HepG2 (cell line): ENCODE results near the gene CSDE1. TPM values are rescaled to one million over a fixed set of nuclear protein-coding genes. Genes with fewer than 3 reads are reported as not detected.

Source experiments
- ATAC-seq: fragments of 200-7000 bp; cut with Tn5 transposase; 3 replicates; pipeline ENCODE4 v1.9.1; 2020; ENCODE audit warnings: mild to moderate bottlenecking, moderate library complexity
- BruUV-seq: library from RNA; stranded (reverse); fragments of 400-500 nt; replicated peaks from 2 replicates; lab custom pipeline; 2021; lab: Mats Ljungman, UMichigan
- CTCF ChIA-PET: fragments of 300-600 bp; formaldehyde crosslinking; extraction: SDS; loops from one replicate; lab custom pipeline; 2021; ENCODE audit warnings: low total read pairs, inconsistent platforms, low intra/inter-chr PET ratio; lab: Yijun Ruan, JAX
- POLR2A ChIA-PET: fragments of 350-600 bp; sonication (Branson Sonifier 250); formaldehyde crosslinking; loops from one replicate; lab custom pipeline; 2020; ENCODE audit warnings: antibody characterized with exemption, inconsistent platforms; lab: Yijun Ruan, JAX
- DNase-seq: peaks from one replicate; pipeline ENCODE4 v3.0.0-alpha.2; 2015; ENCODE audit warnings: low spot score
- FAIRE-seq: peaks from 3 replicates; lab custom pipeline; 2011; peaks lifted over from hg19 to GRCh38; lab: Jason Lieb, UNC
- H2AFZ ChIP-seq: one replicate; pipeline ENCODE4 v1.6.1; 2011; ENCODE audit warnings: low read length, inconsistent platforms
- H3K27ac ChIP-seq: fragments of 300-600 bp; 3 replicates; pipeline ENCODE4 v1.8.0; 2011; ENCODE audit warnings: mixed run types, mild to moderate bottlenecking, mixed read lengths, low read length, inconsistent platforms; ENCODE audit not compliant: insufficient read depth; ENCODE audit errors: extremely low read length
- H3K27me3 ChIP-seq, 2 experiments: fragments of 200-600 bp in 1 of 2; 2 replicates in 1 of 2; 3 replicates in 1 of 2; pipeline versions ENCODE4 v1.6.0 to v1.8.0; 2011; ENCODE audit warnings: low read length in 2 of 2, mild to moderate bottlenecking in 2 of 2, moderate library complexity in 2 of 2, inconsistent platforms in 1 of 2; ENCODE audit not compliant: insufficient read depth in 2 of 2, control insufficient read depth in 1 of 2
- H3K36me3 ChIP-seq, 2 experiments: fragments of 200-600 bp in 1 of 2; replicated peaks in 1 of 2; 2 replicates in 1 of 2; 3 replicates in 1 of 2; pipeline versions ENCODE4 v1.5.1 to v1.8.0; 2011; ENCODE audit warnings: low read length in 2 of 2, inconsistent platforms in 1 of 2; ENCODE audit not compliant: insufficient read depth in 2 of 2, control insufficient read depth in 1 of 2
- H3K4me1 ChIP-seq: 2 replicates; pipeline ENCODE4 v1.5.1; 2012; ENCODE audit warnings: low read length, inconsistent platforms; ENCODE audit not compliant: insufficient read depth
- H3K4me2 ChIP-seq: 2 replicates; pipeline ENCODE4 v1.6.0; 2011; ENCODE audit warnings: low read depth, low read length, inconsistent platforms
- H3K4me3 ChIP-seq, 3 experiments: fragments of 200-600 bp in 1 of 3; sonication (generic), shearing (Covaris generic) in 1 of 3; replicated peaks in 1 of 3; 2 replicates each; pipeline ENCODE4 v1.5.1; 2011 to 2016; ENCODE audit warnings: low read length in 3 of 3, inconsistent platforms in 2 of 3, low read depth in 2 of 3, mild to moderate bottlenecking in 2 of 3, control low read depth in 1 of 3, mixed read lengths in 1 of 3; ENCODE audit not compliant: insufficient read depth in 1 of 3
- H3K79me2 ChIP-seq: one replicate; pipeline ENCODE4 v1.6.1; 2011; ENCODE audit warnings: low read length, inconsistent platforms; ENCODE audit not compliant: insufficient read depth
- H3K9ac ChIP-seq: 2 replicates; pipeline ENCODE4 v1.6.0; 2011; ENCODE audit warnings: mild to moderate bottlenecking, low read depth, low read length, inconsistent platforms; ENCODE audit not compliant: insufficient read depth
- H3K9me3 ChIP-seq: 2 replicates; pipeline ENCODE4 v1.5.1; 2012; ENCODE audit warnings: mild to moderate bottlenecking, low read length
- H4K20me1 ChIP-seq: 2 replicates; pipeline ENCODE4 v1.6.0; 2011; ENCODE audit warnings: inconsistent platforms, mild to moderate bottlenecking, low read length, moderate library complexity; ENCODE audit not compliant: insufficient read depth
- HDAC1 ChIP-seq: sonication (generic); formaldehyde crosslinking; IDR thresholded peaks from 2 replicates; pipeline ENCODE4 v1.5.1; 2020; ENCODE audit warnings: mild to moderate bottlenecking, missing genetic modification reagents
- KLF15 ChIP-seq: sonication (generic); formaldehyde crosslinking; IDR thresholded peaks from 2 replicates; pipeline ENCODE4 v1.8.1; 2023; ENCODE audit warnings: borderline replicate concordance, mild to moderate bottlenecking, inconsistent platforms, missing genetic modification reagents, mixed read lengths
- MBD4 ChIP-seq: IDR thresholded peaks from 2 replicates; pipeline ENCODE4 v1.6.1; 2012; ENCODE audit warnings: low read length, inconsistent platforms, borderline replicate concordance
- NFE2L2 ChIP-seq: fragments of 150-350 bp; IDR thresholded peaks from 2 replicates; pipeline ENCODE4 v1.6.1; 2014; ENCODE audit warnings: low read length
- SMARCE1 ChIP-seq: fragments of 450-650 bp; IDR thresholded peaks from 2 replicates; pipeline ENCODE4 v1.6.1; 2017; ENCODE audit warnings: borderline replicate concordance
- SOX13 ChIP-seq, 3 experiments: fragments of 450-650 bp in 1 of 3; sonication (generic) in 1 of 3; formaldehyde crosslinking in 1 of 3; IDR thresholded peaks in 2 of 3; conservative IDR thresholded peaks in 1 of 3; 2 replicates each; pipeline versions ENCODE4 v1.5.0 to v1.6.1; 2016 to 2020; ENCODE audit warnings: antibody characterized with exemption in 1 of 3, mild to moderate bottlenecking in 1 of 3, missing compliant biosample characterization in 1 of 3, missing genetic modification reagents in 1 of 3, moderate library complexity in 1 of 3
- TOPORS ChIP-seq: sonication (generic); formaldehyde crosslinking; IDR thresholded peaks from 2 replicates; pipeline ENCODE4 v1.8.0; 2023; ENCODE audit warnings: mild to moderate bottlenecking, missing genetic modification reagents
- ZBTB42 ChIP-seq: sonication (generic); formaldehyde crosslinking; IDR thresholded peaks from 2 replicates; pipeline ENCODE4 v1.5.0; 2020; ENCODE audit warnings: mild to moderate bottlenecking, missing genetic modification reagents
- ZNF160 ChIP-seq: sonication (generic); formaldehyde crosslinking; IDR thresholded peaks from 2 replicates; pipeline ENCODE4 v1.8.0; 2022; ENCODE audit warnings: mild to moderate bottlenecking, inconsistent platforms, missing genetic modification reagents
- ZNF335 ChIP-seq: sonication (generic); formaldehyde crosslinking; IDR thresholded peaks from 2 replicates; pipeline ENCODE4 v1.4.0; 2020; ENCODE audit warnings: missing genetic modification reagents
- ZNF674 ChIP-seq: sonication (generic); formaldehyde crosslinking; IDR thresholded peaks from 2 replicates; pipeline ENCODE4 v1.5.0; 2020; ENCODE audit warnings: low read depth, mild to moderate bottlenecking, missing genetic modification reagents
- ZNF773 ChIP-seq: sonication (generic); formaldehyde crosslinking; IDR thresholded peaks from 2 replicates; pipeline ENCODE4 v1.4.0; 2020; ENCODE audit warnings: missing genetic modification reagents, borderline replicate concordance
- ZNF841 ChIP-seq: sonication (generic); formaldehyde crosslinking; IDR thresholded peaks from 2 replicates; pipeline ENCODE4 v1.8.1; 2023; ENCODE audit warnings: missing genetic modification reagents, borderline replicate concordance
- WGBS: methylation state at CpG from one replicate; pipeline ENCODE4 v1.1.6; 2017; ENCODE audit warnings: low lambda C conversion rate; 5-methylcytosine and 5-hydroxymethylcytosine counted together
- in situ Hi-C: cut with HindIII; loops from 2 replicates; pipeline ENCODE4 v1.10.0; 2017; ENCODE audit warnings: low pct_unique_long_range_greater_than_20kb; ENCODE audit not compliant: extremely low pct_ligation_motif_present
- intact Hi-C: fragments of 100-400 bp; cut with micrococcal nuclease; formaldehyde crosslinking; loops from one replicate; pipeline ENCODE4 v1.10.0; 2022; ENCODE audit not compliant: unreplicated experiment
- polyA plus RNA-seq, 8 experiments: library from polyadenylated mRNA; depleted of rRNA in 3 of 8; stranded (reverse) in 7 of 8; unstranded in 1 of 8; fragments of >200 nt; fragmentation: Illumina TruSeq in 4 of 8; extraction: Trizol in 4 of 8; gene quantifications; 2 replicates each; pipeline versions ENCODE4 v1.2.1 to v1.2.3, GENCODE V29; 2011 to 2016; ENCODE audit warnings: low read depth in 4 of 8, missing spikeins in 1 of 8, mixed read lengths in 1 of 8; ENCODE audit not compliant: insufficient read depth in 1 of 8
- total RNA-seq, 5 experiments: library from RNA; depleted of rRNA; stranded (reverse); fragments of >200 nt; fragmentation: Illumina TruSeq; extraction: Trizol; gene quantifications; 2 replicates each; pipeline ENCODE4 v1.2.3, GENCODE V29; 2016; ENCODE audit warnings: low read depth in 1 of 5
- TF ChIP-seq, protein P1 (sequence below): sonication (generic); formaldehyde crosslinking; IDR thresholded peaks from 2 replicates; pipeline ENCODE4 v1.5.0; 2020; ENCODE audit warnings: missing genetic modification reagents
- TF ChIP-seq, protein P2 (sequence below): sonication (generic); formaldehyde crosslinking; IDR thresholded peaks from 2 replicates; pipeline ENCODE4 v1.5.0; 2020; ENCODE audit warnings: missing genetic modification reagents, mild to moderate bottlenecking, borderline replicate concordance
- TF ChIP-seq, protein P3 (sequence below): sonication (generic); formaldehyde crosslinking; IDR thresholded peaks from 2 replicates; pipeline ENCODE4 v1.4.0; 2020; ENCODE audit warnings: mild to moderate bottlenecking, low read depth, missing genetic modification reagents

The CSDE1 gene
- total and polyA plus RNA-seq, 2 of the 13 experiments (the other 11 are each of a cell fraction or from before 2014, with no cell fraction given) = 150 to 313 TPM

GRCh38 chr1:114691061-114691460 is 66.7 kb downstream of the CSDE1 start:
- Histone ChIP-seq H3K27ac (no peak overlapping the region), H3K9ac (no peak overlapping the region), H3K36me3 (no peaks in the 10 kb centered on the region), H4K20me1 (no peaks in the 10 kb centered on the region), H3K4me1 (no peaks in the 10 kb centered on the region), H3K4me3 (no peak overlapping the region), H3K79me2 (no peaks in the 10 kb centered on the region), H3K4me2 (no peak overlapping the region), H3K27me3 (0 out of 5 replicates have a peak, but pooled peaks cover 0 to 2% of the 10 kb centered on the region in 2 experiments), H2AFZ (no peak overlapping the region), H3K9me3 (no peaks in the 10 kb centered on the region)
- in situ Hi-C loops (loop anchor here (25.0 kb wide), 1 partner anchor 329 kb away; no protein-coding TSS in a partner anchor), intact Hi-C loops (no loop called here)
- TF ChIP-seq ZNF773 = no peak
- no TSS peak for BruUV-seq
- ChIA-PET CTCF (no interaction called here), POLR2A (no interaction called here)
- 22% methylated on average over 2 of the region's 2 CpGs for WGBS
- no peak for FAIRE-seq
- no peak for ATAC-seq
- DNase-seq = no peak

DNA sequence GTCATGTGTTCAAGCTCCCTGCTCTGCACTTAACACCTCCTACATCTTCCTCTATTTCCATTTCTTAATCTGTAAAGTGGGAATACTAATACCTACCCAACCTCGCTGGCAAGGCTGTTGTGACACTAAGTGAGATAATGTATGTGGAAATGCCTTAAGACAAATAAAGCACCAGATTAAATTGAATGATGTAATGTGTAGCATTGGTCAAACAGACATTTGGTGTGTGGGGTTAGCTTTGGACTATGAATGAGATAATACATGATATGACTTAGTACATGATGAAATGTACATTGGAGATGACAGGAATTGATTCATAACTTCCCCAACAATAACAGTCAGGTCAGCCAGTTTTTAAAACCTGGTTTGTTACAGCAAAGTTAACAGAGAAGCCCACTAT is 67.6 kb downstream of the CSDE1 start:
- Histone ChIP-seq H3K9ac (no peak overlapping the region), H3K27ac (no peak overlapping the region), H2AFZ (no peak overlapping the region), H3K9me3 (no peaks in the 10 kb centered on the region), H3K4me2 (no peak overlapping the region), H3K4me3 (no peak overlapping the region), H3K36me3 (no peaks in the 10 kb centered on the region), H3K79me2 (no peaks in the 10 kb centered on the region), H4K20me1 (no peaks in the 10 kb centered on the region), H3K4me1 (no peaks in the 10 kb centered on the region), H3K27me3 (peaks cover 0 to 2% of the 10 kb centered on the region in 2 experiments; a peak in 1 of 5 replicates)
- 0% methylated on average over 1 of the region's 1 CpG for WGBS
- CTCF ChIA-PET = no interaction called here
- POLR2A ChIA-PET = no interaction called here
- ATAC-seq (no peak), DNase-seq (no peak), FAIRE-seq (no peak)
- in situ Hi-C loops (loop anchor here (25.0 kb wide), 1 partner anchor 328 kb away; no protein-coding TSS in a partner anchor), intact Hi-C loops (no loop called here)
- BruUV-seq = no TSS peak
- TF ChIP-seq KLF15 (CRISPR knock-in tag) (no peak), NFE2L2 (no peak), MBD4 (no peak), SMARCE1 (no peak), ZNF773 (no peak), ZNF841 (CRISPR knock-in tag) (no peak), ZNF335 (no peak), SOX13 (IDR thresholded peaks at IDR 0.05) (no peak), SOX13 (CRISPR knock-in tag; conservative IDR thresholded peaks at IDR 0.05 in 1 of 2, IDR thresholded peaks at IDR 0.05 in 1 of 2) (no peak), HDAC1 (CRISPR knock-in tag) (no peak), TOPORS (CRISPR knock-in tag) (no peak), ZBTB42 (CRISPR knock-in tag) (no peak), ZNF160 (CRISPR knock-in tag) (no peak), ZNF674 (CRISPR knock-in tag) (no peak)
- TF ChIP-seq, protein P1, sequence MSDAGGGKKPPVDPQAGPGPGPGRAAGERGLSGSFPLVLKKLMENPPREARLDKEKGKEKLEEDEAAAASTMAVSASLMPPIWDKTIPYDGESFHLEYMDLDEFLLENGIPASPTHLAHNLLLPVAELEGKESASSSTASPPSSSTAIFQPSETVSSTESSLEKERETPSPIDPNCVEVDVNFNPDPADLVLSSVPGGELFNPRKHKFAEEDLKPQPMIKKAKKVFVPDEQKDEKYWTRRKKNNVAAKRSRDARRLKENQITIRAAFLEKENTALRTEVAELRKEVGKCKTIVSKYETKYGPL = no peak
- TF ChIP-seq, protein P2, sequence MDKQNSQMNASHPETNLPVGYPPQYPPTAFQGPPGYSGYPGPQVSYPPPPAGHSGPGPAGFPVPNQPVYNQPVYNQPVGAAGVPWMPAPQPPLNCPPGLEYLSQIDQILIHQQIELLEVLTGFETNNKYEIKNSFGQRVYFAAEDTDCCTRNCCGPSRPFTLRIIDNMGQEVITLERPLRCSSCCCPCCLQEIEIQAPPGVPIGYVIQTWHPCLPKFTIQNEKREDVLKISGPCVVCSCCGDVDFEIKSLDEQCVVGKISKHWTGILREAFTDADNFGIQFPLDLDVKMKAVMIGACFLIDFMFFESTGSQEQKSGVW (CRISPR knock-in tag) = no peak
- TF ChIP-seq, protein P3, sequence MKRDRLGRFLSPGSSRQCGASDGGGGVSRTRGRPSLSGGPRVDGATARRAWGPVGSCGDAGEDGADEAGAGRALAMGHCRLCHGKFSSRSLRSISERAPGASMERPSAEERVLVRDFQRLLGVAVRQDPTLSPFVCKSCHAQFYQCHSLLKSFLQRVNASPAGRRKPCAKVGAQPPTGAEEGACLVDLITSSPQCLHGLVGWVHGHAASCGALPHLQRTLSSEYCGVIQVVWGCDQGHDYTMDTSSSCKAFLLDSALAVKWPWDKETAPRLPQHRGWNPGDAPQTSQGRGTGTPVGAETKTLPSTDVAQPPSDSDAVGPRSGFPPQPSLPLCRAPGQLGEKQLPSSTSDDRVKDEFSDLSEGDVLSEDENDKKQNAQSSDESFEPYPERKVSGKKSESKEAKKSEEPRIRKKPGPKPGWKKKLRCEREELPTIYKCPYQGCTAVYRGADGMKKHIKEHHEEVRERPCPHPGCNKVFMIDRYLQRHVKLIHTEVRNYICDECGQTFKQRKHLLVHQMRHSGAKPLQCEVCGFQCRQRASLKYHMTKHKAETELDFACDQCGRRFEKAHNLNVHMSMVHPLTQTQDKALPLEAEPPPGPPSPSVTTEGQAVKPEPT (CRISPR knock-in tag) = no peak
